Panc1 (cell line): ENCODE results near the gene DBP.

Experiments
- CTCF ChIP-seq: fragments of 450-650 bp; IDR thresholded peaks from 2 replicates; pipeline ENCODE4 v1.5.1; 2017; ENCODE audit warnings: mild to moderate bottlenecking
- POLR2AphosphoS5 ChIP-seq: IDR thresholded peaks from 2 replicates; pipeline ENCODE4 v1.6.1; 2012; ENCODE audit warnings: mild to moderate bottlenecking, low read depth, low read length, moderate library complexity
- SIN3A ChIP-seq: IDR thresholded peaks from 2 replicates; pipeline ENCODE4 v1.6.1; 2012; ENCODE audit warnings: low read depth, mild to moderate bottlenecking, low read length, moderate library complexity, borderline replicate concordance; ENCODE audit not compliant: insufficient read depth
- TCF7L2 ChIP-seq: IDR thresholded peaks from 2 replicates; pipeline ENCODE4 v1.6.1; 2011; ENCODE audit warnings: mild to moderate bottlenecking, low read depth, low read length, inconsistent platforms

GRCh38 chr19:48665786-48666185 lies 28.6 kb upstream of the DBP start:
- TF ChIP-seq CTCF (no peak), SIN3A (no peak), POLR2AphosphoS5 (no peak), TCF7L2 (no peak)
